Measurements from ENCODE around the gene PACSIN1. TPM values are rescaled to one million over a fixed set of nuclear protein-coding genes. Genes with fewer than 3 reads are reported as not detected.

PACSIN1 gene
- total and polyA plus RNA-seq, 9 donors = 0.08 to 0.55 (median 0.45) TPM; not detected in 2

GRCh38 chr6:34441526-34441925 is 24.4 kb upstream of the PACSIN1 start:
- Histone ChIP-seq H3K27ac (no peak overlapping the region), H3K27me3 (no peaks in the 10 kb centered on the region), H3K9me3 (no peaks in the 10 kb centered on the region), H3K4me1 (ENCODE audit: insufficient read depth) (no peaks in the 10 kb centered on the region), H3K36me3 (no peaks in the 10 kb centered on the region), H3K4me3 (no peak overlapping the region)
- intact Hi-C loops (cut with DNase I) = no loop called here
- 65 to 76% (median 65%) methylated on average over 5 of the region's 5 CpGs for WGBS, 3 donors
- no peak for DNase-seq
- TF ChIP-seq POLR2A (IDR thresholded peaks at IDR 0.05) = no peak

- H3K4me1 ChIP-seq (ENCODE audit: insufficient read depth) = no peaks in the 10 kb centered on the region
- 64 to 68% (median 66%) methylated on average over 4 of the region's 4 CpGs for WGBS, 3 donors
- H3K36me3 ChIP-seq = no peaks in the 10 kb centered on the region
- H3K4me3 ChIP-seq = no peak overlapping the region
- no peak overlapping the region for H3K27ac ChIP-seq
- H3K27me3 ChIP-seq = no peaks in the 10 kb centered on the region
- DNase-seq = no peak
- no peaks in the 10 kb centered on the region for H3K9me3 ChIP-seq
- TF ChIP-seq CTCF (IDR thresholded peaks at IDR 0.05) (no peak), EP300 (IDR thresholded peaks at IDR 0.05) (no peak), POLR2A (IDR thresholded peaks at IDR 0.05) (no peak)
- intact Hi-C loops (cut with DNase I) = no loop called here
These were observed 20.5 kb upstream of the PACSIN1 start for GRCh38 chr6:34445313-34445860.

GRCh38 chr6:34447386-34447785 is 18.5 kb upstream of the PACSIN1 start:
- no peak for DNase-seq
- Histone ChIP-seq H3K36me3 (no peaks in the 10 kb centered on the region), H3K9me3 (no peaks in the 10 kb centered on the region), H3K27me3 (no peaks in the 10 kb centered on the region), H3K4me1 (ENCODE audit: insufficient read depth) (no peaks in the 10 kb centered on the region), H3K27ac (no peak overlapping the region), H3K4me3 (no peak overlapping the region)
- WGBS, 3 donors = 63 to 69% (median 63%) methylated on average over 7 of the region's 7 CpGs
- TF ChIP-seq EP300 (IDR thresholded peaks at IDR 0.05) (no peak), CTCF (IDR thresholded peaks at IDR 0.05) (no peak)
- intact Hi-C loops (cut with DNase I) = no loop called here

- Histone ChIP-seq H3K36me3 (no peaks in the 10 kb centered on the region), H3K4me3 (no peak overlapping the region), H3K27ac (no peak overlapping the region), H3K4me1 (ENCODE audit: insufficient read depth) (no peaks in the 10 kb centered on the region), H3K9me3 (no peaks in the 10 kb centered on the region), H3K27me3 (no peaks in the 10 kb centered on the region)
- WGBS, 3 donors = 62 to 64% (median 64%) methylated on average over 5 of the region's 5 CpGs
- TF ChIP-seq CTCF (IDR thresholded peaks at IDR 0.05) = no peak
- TF ChIP-seq EP300 (IDR thresholded peaks at IDR 0.05) = no peak
- TF ChIP-seq POLR2A (IDR thresholded peaks at IDR 0.05) = no peak
- no peak for DNase-seq
- intact Hi-C loops (cut with DNase I) = no loop called here
These were observed 18.0 kb upstream of the PACSIN1 start for GRCh38 chr6:34447910-34448309.

GRCh38 chr6:34451192-34451591 is 14.7 kb upstream of the PACSIN1 start:
- H3K4me1 ChIP-seq (ENCODE audit: insufficient read depth) = no peaks in the 10 kb centered on the region
- 93 to 100% (median 94%) methylated on average over 1 of the region's 1 CpG for WGBS, 3 donors
- no peak for DNase-seq
- TF ChIP-seq CTCF (IDR thresholded peaks at IDR 0.05) (no peak), EP300 (IDR thresholded peaks at IDR 0.05) (no peak), POLR2A (IDR thresholded peaks at IDR 0.05) (no peak)
- no peak overlapping the region for H3K27ac ChIP-seq
- H3K27me3 ChIP-seq = no peaks in the 10 kb centered on the region
- H3K4me3 ChIP-seq = no peak overlapping the region
- H3K9me3 ChIP-seq = no peaks in the 10 kb centered on the region
- intact Hi-C loops (cut with DNase I) = no loop called here
- no peaks in the 10 kb centered on the region for H3K36me3 ChIP-seq
